ENCODE results near the gene ABLIM2.

DNA sequence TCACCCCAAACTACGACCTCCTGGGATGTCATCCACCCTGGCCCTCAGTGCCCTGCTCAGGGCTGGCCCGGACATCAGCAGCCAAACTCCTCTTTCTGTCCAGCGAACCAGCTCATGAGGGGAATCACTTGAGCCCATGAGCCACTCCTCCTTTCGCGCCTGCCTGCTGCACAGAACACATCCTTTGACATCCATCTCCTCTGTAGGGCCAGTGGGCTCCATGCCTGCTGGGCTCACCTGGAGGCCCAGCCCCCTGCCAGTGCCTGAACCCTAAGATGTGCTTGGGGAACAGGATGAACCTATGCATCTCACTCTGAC, 43.5 kb downstream of the ABLIM2 start:
- TF ChIP-seq, protein P1, sequence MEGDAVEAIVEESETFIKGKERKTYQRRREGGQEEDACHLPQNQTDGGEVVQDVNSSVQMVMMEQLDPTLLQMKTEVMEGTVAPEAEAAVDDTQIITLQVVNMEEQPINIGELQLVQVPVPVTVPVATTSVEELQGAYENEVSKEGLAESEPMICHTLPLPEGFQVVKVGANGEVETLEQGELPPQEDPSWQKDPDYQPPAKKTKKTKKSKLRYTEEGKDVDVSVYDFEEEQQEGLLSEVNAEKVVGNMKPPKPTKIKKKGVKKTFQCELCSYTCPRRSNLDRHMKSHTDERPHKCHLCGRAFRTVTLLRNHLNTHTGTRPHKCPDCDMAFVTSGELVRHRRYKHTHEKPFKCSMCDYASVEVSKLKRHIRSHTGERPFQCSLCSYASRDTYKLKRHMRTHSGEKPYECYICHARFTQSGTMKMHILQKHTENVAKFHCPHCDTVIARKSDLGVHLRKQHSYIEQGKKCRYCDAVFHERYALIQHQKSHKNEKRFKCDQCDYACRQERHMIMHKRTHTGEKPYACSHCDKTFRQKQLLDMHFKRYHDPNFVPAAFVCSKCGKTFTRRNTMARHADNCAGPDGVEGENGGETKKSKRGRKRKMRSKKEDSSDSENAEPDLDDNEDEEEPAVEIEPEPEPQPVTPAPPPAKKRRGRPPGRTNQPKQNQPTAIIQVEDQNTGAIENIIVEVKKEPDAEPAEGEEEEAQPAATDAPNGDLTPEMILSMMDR (IDR thresholded peaks at IDR 0.05), result no peak
- no peak for TF ChIP-seq POLR2A (IDR thresholded peaks at IDR 0.05)
